Smooth muscle cell (in vitro differentiated cells): ENCODE results near the gene IFNAR1. TPM values are rescaled to one million over a fixed set of nuclear protein-coding genes. Genes with fewer than 3 reads are reported as not detected.

Experiments
- DNase-seq: peaks from one replicate; lab custom pipeline; 2025; ENCODE audit not compliant: unreplicated experiment; lab: John Stamatoyannopoulos, UW
- H2AFZ ChIP-seq: fragments of 200-600 bp; sonication (generic); 2 replicates; pipeline ENCODE4 v1.6.0; 2016; ENCODE audit warnings: antibody characterized with exemption, low read depth, mild to moderate bottlenecking
- H3F3A ChIP-seq: fragments of 200-600 bp; sonication (generic); 2 replicates; pipeline ENCODE4 v1.6.0; 2017; ENCODE audit warnings: antibody characterized with exemption, low read depth
- H3K27ac ChIP-seq: fragments of 200-600 bp; sonication (generic); 2 replicates; pipeline ENCODE4 v1.5.1; 2016; ENCODE audit warnings: low read depth, mild to moderate bottlenecking
- H3K27me3 ChIP-seq: fragments of 200-600 bp; sonication (generic); 2 replicates; pipeline ENCODE4 v1.6.1; 2016; ENCODE audit warnings: low read depth, mild to moderate bottlenecking
- H3K36me3 ChIP-seq: fragments of 200-600 bp; sonication (generic); 2 replicates; pipeline ENCODE4 v1.5.1; 2016; ENCODE audit warnings: low read depth
- H3K4me1 ChIP-seq: fragments of 200-600 bp; sonication (generic); 2 replicates; pipeline ENCODE4 v1.5.1; 2016; ENCODE audit warnings: low read depth
- H3K4me2 ChIP-seq: fragments of 200-600 bp; sonication (generic); 2 replicates; pipeline ENCODE4 v1.6.0; 2016; ENCODE audit warnings: mild to moderate bottlenecking
- H3K4me3 ChIP-seq: fragments of 200-600 bp; sonication (generic); 2 replicates; pipeline ENCODE4 v1.5.1; 2016; ENCODE audit warnings: mild to moderate bottlenecking
- H3K79me2 ChIP-seq: fragments of 200-600 bp; sonication (generic); 2 replicates; pipeline ENCODE4 v1.6.0; 2016; ENCODE audit warnings: low read depth, mild to moderate bottlenecking
- H3K9ac ChIP-seq: fragments of 200-600 bp; sonication (generic); 2 replicates; pipeline ENCODE4 v1.6.0; 2016; ENCODE audit warnings: low read depth
- H3K9me3 ChIP-seq: fragments of 200-600 bp; sonication (generic); replicated peaks from 2 replicates; pipeline ENCODE4 v1.5.1; 2016; ENCODE audit warnings: low read depth
- H4K20me1 ChIP-seq: fragments of 200-600 bp; sonication (generic); 2 replicates; pipeline ENCODE4 v1.6.0; 2016; ENCODE audit warnings: low read depth
- CTCF ChIP-seq: fragments of 200-600 bp; sonication (generic); IDR thresholded peaks from 2 replicates; pipeline ENCODE4 v1.5.1; 2017; ENCODE audit warnings: borderline replicate concordance, mild to moderate bottlenecking, antibody characterized with exemption; ENCODE audit not compliant: insufficient read depth, poor library complexity, severe bottlenecking
- whole genome bisulfite sequencing: methylation state at CpG from one replicate; pipeline ENCODE4 v1.1.7; 2016; ENCODE audit warnings: low lambda C conversion rate; 5-methylcytosine and 5-hydroxymethylcytosine counted together
- polyA plus RNA-seq: library from polyadenylated mRNA; unstranded; fragments of >200 nt; fragmentation: Nextera tagmentation; extraction: Ambion mirVana; gene quantifications from 2 replicates; pipeline ENCODE4 v1.2.1, GENCODE V29; 2016
- total RNA-seq: library from RNA; depleted of rRNA; stranded (reverse); fragments of >200 nt; gene quantifications from 2 replicates; pipeline ENCODE4 v1.2.3, GENCODE V29; 2014

Gene IFNAR1
- total and polyA plus RNA-seq, 2 experiments from 2014 or later, result 37.1 to 93.0 TPM

GRCh38 chr21:33330726-33331125, 6.0 kb downstream of the IFNAR1 start:
- Histone ChIP-seq H3K27ac (no peak overlapping the region), H2AFZ (no peak overlapping the region), H3K9ac (no peak overlapping the region), H4K20me1 (peaks cover 41% of the 10 kb centered on the region), H3K79me2 (peaks cover 89% of the 10 kb centered on the region), H3K4me3 (no peak overlapping the region), H3K9me3 (no peaks in the 10 kb centered on the region), H3K27me3 (no peaks in the 10 kb centered on the region), H3K4me1 (no peaks in the 10 kb centered on the region), H3F3A (no peaks in the 10 kb centered on the region), H3K4me2 (no peak overlapping the region), H3K36me3 (peaks cover 11% of the 10 kb centered on the region)
- DNase-seq, result no peak
- 100% methylated on average over 3 of the region's 3 CpGs for WGBS
- no peak for TF ChIP-seq CTCF

- Histone ChIP-seq H3K9me3 (no peaks in the 10 kb centered on the region), H3K9ac (no peak overlapping the region), H3K4me2 (no peak overlapping the region), H3K27ac (no peak overlapping the region), H4K20me1 (peaks cover 37% of the 10 kb centered on the region), H3K4me3 (no peak overlapping the region), H3K79me2 (peaks cover 75% of the 10 kb centered on the region), H3F3A (no peaks in the 10 kb centered on the region), H3K27me3 (no peaks in the 10 kb centered on the region), H3K4me1 (no peaks in the 10 kb centered on the region), H3K36me3 (peaks cover 11% of the 10 kb centered on the region), H2AFZ (no peak overlapping the region)
- no peak for DNase-seq
- 81% methylated on average over 1 of the region's 1 CpG for WGBS
- no peak for TF ChIP-seq CTCF
Observed at GRCh38 chr21:33332143-33332542, 7.4 kb downstream of the IFNAR1 start.

DNA sequence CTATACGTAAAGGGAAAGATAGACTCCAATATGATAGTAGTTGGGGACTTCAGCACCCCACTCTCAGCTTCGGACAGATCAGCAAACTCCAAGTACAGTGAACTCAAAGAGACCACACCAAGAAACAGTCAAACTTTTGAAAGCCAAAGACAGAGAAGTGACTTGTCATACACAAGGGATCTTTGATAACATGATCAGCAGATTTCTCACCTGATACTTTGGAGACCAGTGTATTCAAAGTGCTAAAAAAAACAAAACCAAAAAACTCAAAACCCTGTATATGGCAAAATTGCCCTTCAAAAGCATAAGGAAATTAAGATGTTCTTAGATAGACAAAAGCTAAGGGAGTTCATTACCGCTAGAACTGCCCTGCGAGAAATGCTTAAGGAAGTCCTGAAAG, 9.4 kb downstream of the IFNAR1 start:
- Histone ChIP-seq H3K27ac (no peak overlapping the region), H2AFZ (no peak overlapping the region), H4K20me1 (peaks cover 37% of the 10 kb centered on the region), H3K9me3 (no peaks in the 10 kb centered on the region), H3K4me3 (no peak overlapping the region), H3K9ac (no peak overlapping the region), H3K4me2 (no peak overlapping the region), H3K36me3 (peaks cover 11% of the 10 kb centered on the region), H3K79me2 (peaks cover 68% of the 10 kb centered on the region), H3K4me1 (no peaks in the 10 kb centered on the region), H3F3A (no peaks in the 10 kb centered on the region), H3K27me3 (no peaks in the 10 kb centered on the region)
- DNase-seq, result no peak
- no peak for TF ChIP-seq CTCF
- 69% methylated on average over 4 of the region's 4 CpGs for WGBS

DNA sequence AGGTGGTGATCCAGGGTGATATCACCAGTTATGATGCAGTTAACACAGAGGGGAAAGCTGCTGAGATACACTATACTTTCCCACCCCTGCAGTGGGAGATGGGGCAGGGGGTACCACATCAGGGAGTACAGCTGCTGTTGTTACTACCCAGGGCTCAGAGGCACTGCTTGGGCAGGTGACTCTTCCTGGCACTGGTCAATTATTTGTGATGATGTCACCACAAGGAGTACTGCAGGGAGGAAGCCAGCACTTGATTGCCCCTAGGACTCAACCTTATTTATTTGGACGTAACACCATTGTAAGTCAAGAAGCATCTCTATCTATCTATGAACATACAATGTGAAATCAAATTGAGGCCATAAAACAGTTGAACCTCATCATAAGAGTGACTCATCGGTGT, 10.1 kb downstream of the IFNAR1 start:
- DNase-seq, result no peak
- H4K20me1 ChIP-seq, result peaks cover 37% of the 10 kb centered on the region
- H3K36me3 ChIP-seq, result peaks cover 11% of the 10 kb centered on the region
- no peak overlapping the region for H3K9ac ChIP-seq
- H3K27me3 ChIP-seq, result no peaks in the 10 kb centered on the region
- H3F3A ChIP-seq, result no peaks in the 10 kb centered on the region
- H3K4me1 ChIP-seq, result no peaks in the 10 kb centered on the region
- peaks cover 65% of the 10 kb centered on the region for H3K79me2 ChIP-seq
- no peak overlapping the region for H3K27ac ChIP-seq
- no peak overlapping the region for H3K4me2 ChIP-seq
- TF ChIP-seq CTCF, result no peak
- no peak overlapping the region for H2AFZ ChIP-seq
- no peak overlapping the region for H3K4me3 ChIP-seq
- H3K9me3 ChIP-seq, result no peaks in the 10 kb centered on the region
- 99% methylated on average over 2 of the region's 2 CpGs for WGBS
